ENCODE data around the gene HMGXB3.

DNA sequence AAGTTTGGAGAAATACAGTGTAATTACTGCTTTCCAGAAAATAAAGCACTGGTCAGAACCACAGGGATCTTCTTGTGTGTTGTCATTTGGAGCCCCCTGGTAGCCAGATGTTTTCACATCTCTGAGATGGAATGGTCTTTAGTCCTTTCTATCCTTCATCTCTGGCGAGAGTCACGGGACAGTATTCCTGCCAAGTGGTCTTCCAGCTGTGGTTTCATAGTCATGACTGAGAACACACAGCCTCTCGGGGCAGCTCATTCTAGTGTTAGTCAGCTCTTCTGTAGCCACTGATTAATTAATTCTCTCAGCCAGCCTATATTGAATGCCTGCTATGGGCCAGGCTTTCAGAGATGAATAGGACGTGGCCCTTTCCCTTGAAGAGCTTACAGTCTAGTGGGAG is 34.1 kb downstream of the HMGXB3 start:
- TF ChIP-seq POLR2A (IDR thresholded peaks at IDR 0.05) (no peak), EP300 (IDR thresholded peaks at IDR 0.05) (no peak)
- TF ChIP-seq, protein P1, sequence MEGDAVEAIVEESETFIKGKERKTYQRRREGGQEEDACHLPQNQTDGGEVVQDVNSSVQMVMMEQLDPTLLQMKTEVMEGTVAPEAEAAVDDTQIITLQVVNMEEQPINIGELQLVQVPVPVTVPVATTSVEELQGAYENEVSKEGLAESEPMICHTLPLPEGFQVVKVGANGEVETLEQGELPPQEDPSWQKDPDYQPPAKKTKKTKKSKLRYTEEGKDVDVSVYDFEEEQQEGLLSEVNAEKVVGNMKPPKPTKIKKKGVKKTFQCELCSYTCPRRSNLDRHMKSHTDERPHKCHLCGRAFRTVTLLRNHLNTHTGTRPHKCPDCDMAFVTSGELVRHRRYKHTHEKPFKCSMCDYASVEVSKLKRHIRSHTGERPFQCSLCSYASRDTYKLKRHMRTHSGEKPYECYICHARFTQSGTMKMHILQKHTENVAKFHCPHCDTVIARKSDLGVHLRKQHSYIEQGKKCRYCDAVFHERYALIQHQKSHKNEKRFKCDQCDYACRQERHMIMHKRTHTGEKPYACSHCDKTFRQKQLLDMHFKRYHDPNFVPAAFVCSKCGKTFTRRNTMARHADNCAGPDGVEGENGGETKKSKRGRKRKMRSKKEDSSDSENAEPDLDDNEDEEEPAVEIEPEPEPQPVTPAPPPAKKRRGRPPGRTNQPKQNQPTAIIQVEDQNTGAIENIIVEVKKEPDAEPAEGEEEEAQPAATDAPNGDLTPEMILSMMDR (IDR thresholded peaks at IDR 0.05), result no peak

Measured in tibial nerve (tissue), 4 donors.